Keratinocyte (primary cell): ENCODE measurements around the gene EPHB2. TPM values are rescaled to one million over a fixed set of nuclear protein-coding genes. Genes with fewer than 3 reads are reported as not detected.

ENCODE experiments used
- DNase-seq: peaks from one replicate; pipeline ENCODE4 v3.0.0-alpha.2; 2011; ENCODE audit warnings: low read depth, missing footprints, low spot score
- FAIRE-seq: peaks from 2 replicates; lab custom pipeline; 2011; peaks lifted over from hg19 to GRCh38; lab: Jason Lieb, UNC
- H2AFZ ChIP-seq: 2 replicates; pipeline ENCODE4 v1.6.0; 2012; ENCODE audit warnings: low read length, control low read depth, inconsistent platforms; ENCODE audit not compliant: control insufficient read depth
- H3K27ac ChIP-seq: 2 replicates; pipeline ENCODE4 v1.5.1; 2011; ENCODE audit warnings: low read length; ENCODE audit not compliant: control insufficient read depth, insufficient read depth
- H3K27me3 ChIP-seq: 3 replicates; pipeline ENCODE4 v1.6.0; 2011; ENCODE audit warnings: low read length; ENCODE audit not compliant: control insufficient read depth, insufficient read depth; ENCODE audit errors: extremely low read depth
- H3K36me3 ChIP-seq, 2 experiments: 2 replicates in 1 of 2; 3 replicates in 1 of 2; pipeline ENCODE4 v1.5.1; 2011; ENCODE audit warnings: low read length in 2 of 2, mild to moderate bottlenecking in 1 of 2; ENCODE audit not compliant: control insufficient read depth in 2 of 2, insufficient read depth in 2 of 2; ENCODE audit errors: extremely low read depth in 1 of 2
- H3K4me1 ChIP-seq: 3 replicates; pipeline ENCODE4 v1.5.1; 2011; ENCODE audit warnings: low read length; ENCODE audit not compliant: control insufficient read depth, insufficient read depth; ENCODE audit errors: extremely low read depth
- H3K4me2 ChIP-seq: 3 replicates; pipeline ENCODE4 v1.6.0; 2011; ENCODE audit warnings: low read depth, low read length; ENCODE audit not compliant: control insufficient read depth, insufficient read depth; ENCODE audit errors: extremely low read depth
- H3K4me3 ChIP-seq, 3 experiments: fragments of 200-600 bp in 1 of 3; sonication (generic) in 1 of 3; 2 replicates in 2 of 3; 3 replicates in 1 of 3; pipeline ENCODE4 v1.5.1; 2011 to 2016; ENCODE audit warnings: low read length in 3 of 3, mild to moderate bottlenecking in 3 of 3, control low read depth in 2 of 3, inconsistent platforms in 1 of 3, low read depth in 1 of 3, mixed read lengths in 1 of 3, mixed run types in 1 of 3, moderate library complexity in 1 of 3; ENCODE audit not compliant: control insufficient read depth in 2 of 3, insufficient read depth in 2 of 3; ENCODE audit errors: extremely low read depth in 1 of 3
- H3K79me2 ChIP-seq: 2 replicates; pipeline ENCODE4 v1.6.0; 2012; ENCODE audit warnings: low read length; ENCODE audit not compliant: control insufficient read depth, insufficient read depth
- H3K9ac ChIP-seq: 3 replicates; pipeline ENCODE4 v1.6.0; 2011; ENCODE audit warnings: low read length; ENCODE audit not compliant: control insufficient read depth, insufficient read depth; ENCODE audit errors: extremely low read depth
- H3K9me1 ChIP-seq: 3 replicates; pipeline ENCODE4 v1.6.0; 2011; ENCODE audit warnings: low read length; ENCODE audit not compliant: control insufficient read depth, insufficient read depth; ENCODE audit errors: extremely low read depth
- H3K9me3 ChIP-seq: 2 replicates; pipeline ENCODE4 v1.5.1; 2012; ENCODE audit warnings: low read depth, low read length; ENCODE audit not compliant: control insufficient read depth
- H4K20me1 ChIP-seq: 3 replicates; pipeline ENCODE4 v1.6.0; 2011; ENCODE audit warnings: low read length; ENCODE audit not compliant: control insufficient read depth, insufficient read depth; ENCODE audit errors: extremely low read depth
- EZH2 ChIP-seq: IDR thresholded peaks from one replicate; pipeline ENCODE4 v1.6.1; 2012; ENCODE audit warnings: inconsistent platforms, mild to moderate bottlenecking, low read length, moderate library complexity
- dilution Hi-C: fragments of 300-500 bp; cut with MboI; formaldehyde crosslinking; loops from one replicate; pipeline ENCODE4 v1.7.0; 2020; ENCODE audit warnings: low sequenced_read_pairs; ENCODE audit not compliant: extremely low pct_ligation_motif_present
- polyA plus RNA-seq, 5 experiments: library from polyadenylated mRNA; depleted of rRNA in 3 of 5; stranded (reverse) in 3 of 5; stranded (forward) in 1 of 5; unstranded in 1 of 5; fragments of >200 nt; gene quantifications; 1 replicate in 1 of 5; 2 replicates in 3 of 5; 3 replicates in 1 of 5; pipeline versions ENCODE4 v1.2.1 to v1.2.3, GENCODE V29; 2011 to 2012; ENCODE audit warnings: missing spikeins in 2 of 5, low read depth in 1 of 5, low replicate concordance in 1 of 5
- TF ChIP-seq, protein P1 (sequence below), 3 experiments: IDR thresholded peaks in 1 of 3; conservative IDR thresholded peaks in 1 of 3; optimal IDR thresholded peaks in 1 of 3; 2 replicates in 2 of 3; 3 replicates in 1 of 3; pipeline versions ENCODE3 to v1.5.1; 2011; ENCODE audit warnings: low read length in 3 of 3, mild to moderate bottlenecking in 3 of 3, moderate library complexity in 2 of 3, control low read depth in 1 of 3, inconsistent platforms in 1 of 3; ENCODE audit not compliant: insufficient read depth in 2 of 3; ENCODE audit errors: extremely low read depth in 1 of 3

EPHB2 gene
- polyA plus RNA-seq, 1 donor (not counting 4 experiments of a cell fraction or from before 2014, with no cell fraction given) = 0.10 TPM

- peaks cover 51% of the 10 kb centered on the region for H3K27me3 ChIP-seq
- no peak overlapping the region for H3K4me3 ChIP-seq
- peak overlapping the region; percentile 22 for H3K4me2 ChIP-seq
- H2AFZ ChIP-seq = no peak overlapping the region
- H3K36me3 ChIP-seq = no peaks in the 10 kb centered on the region
- dilution Hi-C loops = no loop called here
- no peak overlapping the region for H3K9ac ChIP-seq
- no peaks in the 10 kb centered on the region for H3K79me2 ChIP-seq
- peaks cover 8% of the 10 kb centered on the region for H3K4me1 ChIP-seq
- DNase-seq = no peak
- H3K9me1 ChIP-seq = no peaks in the 10 kb centered on the region
- no peaks in the 10 kb centered on the region for H3K9me3 ChIP-seq
- no peak overlapping the region for H3K27ac ChIP-seq
- TF ChIP-seq, protein P1, sequence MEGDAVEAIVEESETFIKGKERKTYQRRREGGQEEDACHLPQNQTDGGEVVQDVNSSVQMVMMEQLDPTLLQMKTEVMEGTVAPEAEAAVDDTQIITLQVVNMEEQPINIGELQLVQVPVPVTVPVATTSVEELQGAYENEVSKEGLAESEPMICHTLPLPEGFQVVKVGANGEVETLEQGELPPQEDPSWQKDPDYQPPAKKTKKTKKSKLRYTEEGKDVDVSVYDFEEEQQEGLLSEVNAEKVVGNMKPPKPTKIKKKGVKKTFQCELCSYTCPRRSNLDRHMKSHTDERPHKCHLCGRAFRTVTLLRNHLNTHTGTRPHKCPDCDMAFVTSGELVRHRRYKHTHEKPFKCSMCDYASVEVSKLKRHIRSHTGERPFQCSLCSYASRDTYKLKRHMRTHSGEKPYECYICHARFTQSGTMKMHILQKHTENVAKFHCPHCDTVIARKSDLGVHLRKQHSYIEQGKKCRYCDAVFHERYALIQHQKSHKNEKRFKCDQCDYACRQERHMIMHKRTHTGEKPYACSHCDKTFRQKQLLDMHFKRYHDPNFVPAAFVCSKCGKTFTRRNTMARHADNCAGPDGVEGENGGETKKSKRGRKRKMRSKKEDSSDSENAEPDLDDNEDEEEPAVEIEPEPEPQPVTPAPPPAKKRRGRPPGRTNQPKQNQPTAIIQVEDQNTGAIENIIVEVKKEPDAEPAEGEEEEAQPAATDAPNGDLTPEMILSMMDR (optimal IDR thresholded peaks at IDR 0.05 in 1 of 3, IDR thresholded peaks at IDR 0.05 in 1 of 3, conservative IDR thresholded peaks at IDR 0.05 in 1 of 3; ENCODE audit: extremely low read depth in 1 of 3, insufficient read depth in 2 of 3, low read length in 3 of 3) = no peak
- no peak for TF ChIP-seq EZH2
- H4K20me1 ChIP-seq = peaks cover 5% of the 10 kb centered on the region
- FAIRE-seq = no peak
These were observed 432 bp downstream of the EPHB2 start for GRCh38 chr1:22711071-22711470.

- Histone ChIP-seq H3K4me1 (peaks cover 8% of the 10 kb centered on the region), H3K79me2 (no peaks in the 10 kb centered on the region), H3K9ac (no peak overlapping the region), H3K27ac (no peak overlapping the region), H3K9me3 (no peaks in the 10 kb centered on the region), H3K27me3 (peaks cover 51% of the 10 kb centered on the region), H3K9me1 (no peaks in the 10 kb centered on the region), H3K36me3 (no peaks in the 10 kb centered on the region), H3K4me2 (peak overlapping the region; percentile 25), H3K4me3 (no peak overlapping the region), H2AFZ (no peak overlapping the region), H4K20me1 (peaks cover 5% of the 10 kb centered on the region)
- dilution Hi-C loops = no loop called here
- peak; percentile 99 for TF ChIP-seq EZH2
- TF ChIP-seq, protein P1 (optimal IDR thresholded peaks at IDR 0.05 in 1 of 3, IDR thresholded peaks at IDR 0.05 in 1 of 3, conservative IDR thresholded peaks at IDR 0.05 in 1 of 3; ENCODE audit: extremely low read depth in 1 of 3, insufficient read depth in 2 of 3, low read length in 3 of 3) = no peak
- FAIRE-seq = no peak
- no peak for DNase-seq
These were observed 1.2 kb downstream of the EPHB2 start for GRCh38 chr1:22711591-22712501.
